Right lobe of liver (tissue), 4 donors: ENCODE data around the gene ASH1L.
"Not testable (repeated sequence)": the region's sequence is repeated elsewhere in the genome, so short reads cannot be mapped to it uniquely, and the experiment has no call there.

Experiments
- CTCF ChIP-seq, 4 donors: fragments of 200-600 bp in 3 of 4; fragments of 450-650 bp in 1 of 4; IDR thresholded peaks; one replicate each; pipeline versions ENCODE4 v1.5.1 to v1.8.0; 2016 to 2022; ENCODE audit warnings: antibody characterized with exemption in 4 of 4, mild to moderate bottlenecking in 2 of 4
- POLR2A ChIP-seq: fragments of 450-650 bp; IDR thresholded peaks from one replicate; pipeline ENCODE4 v1.6.1; 2017; ENCODE audit warnings: antibody characterized with exemption, mild to moderate bottlenecking
- donor health status: DM: no; HTN: no; CAD: no.
- donor health status: DM: no; HTN: no; CAD: no.
- donor health status: DM: no; HTN: yes; CAD: no.

GRCh38 chr1:155411840-155412239, 150.8 kb downstream of the ASH1L start:
- not testable (repeated sequence) for TF ChIP-seq CTCF (IDR thresholded peaks at IDR 0.05); POLR2A
